Glomerular visceral epithelial cell (primary cell): ENCODE measurements around the gene MZT2A.
"Not testable (repeated sequence)": the region's sequence is repeated elsewhere in the genome, so short reads cannot be mapped to it uniquely, and the experiment has no call there.

ENCODE experiments used
- DNase-seq: peaks from one replicate; pipeline ENCODE4 v3.0.0-alpha.2; 2016; ENCODE audit errors: extremely low spot score

Gene MZT2A

DNA sequence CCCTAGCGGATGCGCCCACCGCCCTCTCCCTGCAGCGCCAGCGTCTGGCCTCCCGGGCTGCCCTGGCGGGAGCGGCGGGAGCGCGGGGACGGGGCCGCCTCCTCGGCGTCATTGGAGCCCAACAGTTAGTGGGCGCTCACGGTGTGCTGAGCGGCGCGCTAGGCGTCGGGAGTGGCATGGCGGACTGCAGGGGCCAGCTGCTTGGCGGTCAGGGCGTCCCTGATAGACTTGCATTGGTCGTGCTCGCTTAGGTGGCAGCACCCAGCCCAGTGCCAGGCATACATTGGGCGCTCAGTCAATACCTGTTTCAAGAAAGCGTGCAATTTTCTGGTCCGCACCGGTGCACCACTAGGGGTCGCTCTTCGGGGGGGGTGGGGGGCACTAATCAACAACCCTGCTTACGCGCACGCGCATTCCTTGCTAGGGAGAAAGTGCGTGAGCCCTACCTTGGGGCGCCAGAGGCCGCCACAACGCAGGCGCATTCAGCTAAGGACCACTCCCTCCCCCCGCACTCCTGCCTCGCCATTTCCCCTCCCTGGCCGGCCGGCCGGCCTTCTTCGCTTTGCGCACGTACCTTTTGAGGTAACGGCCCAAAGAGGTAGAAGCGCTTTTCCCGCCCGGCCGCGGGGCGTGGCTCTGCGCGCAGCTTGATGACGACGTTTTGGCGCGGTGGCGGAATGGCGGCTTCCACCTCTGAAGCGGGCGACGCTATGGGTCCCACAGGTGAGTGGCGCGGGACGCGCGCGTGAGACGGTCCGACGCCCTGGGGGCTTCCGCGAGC is 411 bp upstream of the MZT2A start:
- DNase-seq, result peak; percentile 99

DNA sequence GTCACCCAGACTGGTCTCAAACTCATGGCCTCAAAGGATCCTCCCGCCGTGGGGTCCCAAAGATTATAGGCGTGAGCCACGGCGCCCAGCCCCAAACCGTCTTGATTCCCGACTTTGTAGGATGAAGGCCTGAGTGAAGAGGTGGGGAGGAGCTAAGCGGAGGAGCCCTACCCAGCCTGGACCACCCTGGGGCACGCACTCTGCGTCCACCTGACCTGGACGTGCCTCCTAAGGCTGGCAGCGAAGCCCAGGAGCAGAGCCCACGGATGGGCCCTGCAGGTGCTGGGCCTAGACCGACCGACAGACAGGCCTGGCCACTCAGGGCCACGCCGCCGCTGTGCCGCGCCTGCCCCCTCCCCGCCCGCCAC is 744 bp downstream of the MZT2A start:
- DNase-seq, result peak; percentile 18

DNA sequence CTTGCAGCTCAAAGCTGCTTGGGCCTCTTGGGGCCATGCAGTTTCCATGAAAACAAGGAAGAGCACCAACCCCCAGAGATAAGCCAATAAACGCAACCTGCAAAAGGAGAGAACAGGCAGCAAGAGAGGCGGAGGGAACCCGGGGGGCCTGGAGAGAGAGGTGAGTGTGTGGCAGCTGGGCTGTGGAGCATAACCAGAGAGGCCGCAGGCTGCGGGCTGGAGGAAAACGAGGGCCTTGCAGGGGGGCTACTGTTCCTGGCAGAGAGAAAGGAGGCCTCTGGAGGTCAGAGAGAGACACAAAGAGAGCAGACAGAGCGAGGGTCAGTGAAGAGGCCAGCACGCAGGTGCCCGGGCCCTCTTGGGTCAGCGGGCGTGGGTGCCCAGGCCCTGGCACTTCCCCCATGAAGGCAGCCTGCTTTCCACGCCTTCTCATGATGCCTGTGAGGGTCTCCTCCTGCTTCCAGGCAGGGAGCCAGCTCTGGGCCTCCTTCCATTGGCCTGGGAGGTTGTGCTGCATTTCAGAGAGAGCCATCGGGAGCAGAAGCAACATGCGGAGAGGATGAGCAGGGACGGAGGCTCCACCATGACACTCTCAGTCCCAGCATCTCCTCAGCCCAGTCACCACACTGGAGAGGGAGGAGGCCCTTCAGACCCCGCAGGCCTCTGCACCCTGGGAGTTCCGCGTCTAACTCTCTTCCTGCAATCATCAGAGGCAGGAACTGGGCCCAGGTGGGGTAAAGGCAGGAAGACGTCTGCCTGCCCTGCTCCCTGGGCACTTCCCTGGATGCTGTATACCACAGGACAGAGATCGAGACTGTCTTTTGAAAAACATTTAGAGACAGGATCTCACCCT is 1.4 kb downstream of the MZT2A start:
- peak; percentile 22 for DNase-seq

DNA sequence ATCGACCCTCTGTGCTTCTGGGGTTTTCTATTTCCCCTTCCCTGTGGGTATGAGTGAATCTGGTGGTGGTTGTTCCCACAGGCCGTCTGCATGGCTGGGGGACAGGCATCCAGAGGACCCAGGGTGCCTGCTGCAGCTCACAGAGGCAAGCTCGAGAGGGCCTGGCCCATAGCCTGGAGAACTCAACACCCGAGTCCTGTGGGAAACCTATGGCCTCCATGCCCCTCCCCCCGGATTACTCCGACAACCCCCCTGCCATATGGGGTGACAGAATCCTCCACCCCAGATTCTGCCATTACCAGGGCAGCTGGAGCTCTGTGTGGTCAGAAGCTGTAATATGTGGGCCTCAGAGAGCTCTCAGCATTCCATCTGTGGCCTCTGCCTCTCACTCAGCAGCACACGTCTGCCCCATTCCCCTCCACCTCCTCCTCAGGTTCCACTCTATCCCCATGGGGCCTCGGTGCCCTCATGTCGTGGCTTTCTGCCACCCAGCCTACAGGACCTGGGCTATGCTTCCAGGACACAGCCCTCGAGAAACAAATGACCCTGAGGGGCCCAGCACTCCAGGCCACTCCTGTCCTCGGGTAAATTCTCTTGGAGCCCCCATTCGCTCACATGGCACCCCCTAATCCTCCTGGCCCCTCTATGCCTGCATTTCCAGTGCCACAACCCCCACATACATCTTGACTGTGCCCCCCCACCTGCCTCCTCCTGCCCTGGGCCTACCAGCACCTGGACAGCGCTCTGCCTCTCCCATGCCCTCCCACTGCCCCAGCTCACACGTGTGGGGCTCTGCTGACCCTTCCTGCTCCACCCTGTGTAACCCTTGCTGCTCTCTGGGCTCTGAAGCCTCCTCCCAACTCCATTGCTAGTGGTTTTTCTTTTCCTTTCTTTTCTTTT is 3.6 kb downstream of the MZT2A start:
- DNase-seq, result no peak

DNA sequence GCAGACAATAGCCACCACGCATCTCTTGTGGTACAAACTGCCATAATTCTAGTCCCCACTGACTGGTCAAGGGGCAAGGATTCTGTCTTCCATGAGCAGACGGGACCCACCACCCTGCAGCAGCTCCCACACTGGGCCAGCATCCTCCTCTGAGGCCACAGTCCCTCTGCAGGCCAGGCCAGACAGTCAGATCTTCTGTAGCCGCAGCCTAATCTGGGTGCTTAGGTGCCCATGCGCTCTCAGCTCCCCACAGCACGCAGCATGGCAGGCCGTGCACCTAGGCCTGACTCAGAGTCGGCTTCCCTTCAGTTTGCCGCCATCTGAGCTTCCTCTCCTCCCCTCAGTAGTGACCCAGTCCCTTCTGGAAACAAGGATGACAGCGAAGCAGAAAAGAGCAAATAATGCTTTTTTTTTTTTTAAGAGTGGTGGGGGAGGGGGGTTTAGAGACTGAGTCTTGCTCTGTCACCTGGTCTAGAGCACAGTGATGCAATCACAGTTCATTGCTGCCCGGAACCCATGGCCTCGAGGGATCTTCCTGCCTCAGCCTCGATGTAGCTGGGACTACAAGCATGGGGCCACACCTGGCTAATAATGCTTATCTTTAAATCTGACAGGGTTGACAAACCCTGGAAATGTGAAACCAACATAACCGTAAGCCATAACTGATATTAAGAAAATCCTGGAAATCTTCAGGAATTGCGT is 5.8 kb downstream of the MZT2A start:
- not testable (repeated sequence) for DNase-seq

DNA sequence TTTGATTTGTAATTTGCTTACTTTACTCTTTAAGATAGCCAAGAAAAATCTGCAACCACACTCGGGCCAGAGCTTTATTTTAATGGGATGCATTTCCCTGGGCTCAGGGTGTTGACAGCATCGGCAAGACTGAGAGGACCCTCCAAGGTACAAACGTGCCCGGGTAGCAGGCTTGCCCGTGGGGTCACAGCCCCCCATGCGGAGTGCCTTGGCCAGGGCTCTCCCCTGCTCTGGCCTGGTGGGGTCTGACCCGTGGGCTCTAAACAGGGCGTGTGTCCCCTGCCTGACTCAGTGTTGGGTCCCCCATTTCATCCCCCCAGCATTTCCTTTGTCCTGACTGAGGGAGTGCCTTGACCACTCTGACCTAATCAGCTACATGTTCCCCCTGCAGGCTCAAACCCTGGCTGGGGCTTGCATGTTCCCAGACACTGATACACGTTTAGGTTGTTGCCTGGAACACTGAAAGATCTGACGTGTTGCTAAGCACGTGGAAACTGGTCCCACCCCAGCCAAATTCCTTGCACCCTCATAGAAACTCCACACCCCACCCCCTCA is 7.2 kb downstream of the MZT2A start:
- DNase-seq, result not testable (repeated sequence)

DNA sequence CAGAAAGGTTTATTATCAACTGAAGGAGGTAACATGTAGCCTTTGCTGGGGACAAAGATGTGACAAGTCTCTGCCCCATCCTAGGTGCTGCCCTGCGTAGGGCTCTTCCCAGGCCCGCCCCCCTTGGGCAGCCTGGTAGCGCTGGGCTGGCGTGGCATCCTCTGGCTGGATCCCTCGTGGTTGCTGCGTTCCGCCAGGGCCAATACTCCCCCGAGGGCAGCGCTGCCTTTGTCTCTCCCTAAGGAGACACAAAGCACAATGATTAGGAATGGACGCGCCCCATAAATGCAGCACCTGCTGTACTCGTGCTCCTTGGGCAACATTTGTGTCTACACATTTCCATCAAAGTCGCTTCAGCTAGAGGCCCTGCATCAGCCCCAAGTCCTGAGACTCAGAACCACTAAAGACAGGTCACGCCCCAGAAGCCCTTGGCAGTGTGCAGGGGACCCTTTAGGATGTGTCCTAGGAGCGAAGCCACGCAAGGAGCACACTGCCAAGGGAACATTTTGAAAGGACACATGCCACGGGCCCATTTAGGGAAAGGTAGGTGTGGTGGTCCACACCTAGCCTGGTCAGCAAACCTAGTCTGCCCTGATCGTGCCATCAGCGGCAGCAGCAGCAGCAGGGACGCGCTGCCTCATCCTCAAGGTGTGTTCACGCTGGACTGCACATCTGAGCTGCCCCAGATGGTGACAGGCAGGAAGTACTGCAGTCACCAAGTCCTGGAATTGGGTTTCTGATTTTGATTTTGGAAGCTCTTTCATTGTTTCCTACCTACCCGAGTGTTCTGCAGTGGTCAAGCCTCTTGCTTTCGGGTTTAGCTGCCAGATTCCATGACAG is 8.0 kb downstream of the MZT2A start:
- not testable (repeated sequence) for DNase-seq

DNA sequence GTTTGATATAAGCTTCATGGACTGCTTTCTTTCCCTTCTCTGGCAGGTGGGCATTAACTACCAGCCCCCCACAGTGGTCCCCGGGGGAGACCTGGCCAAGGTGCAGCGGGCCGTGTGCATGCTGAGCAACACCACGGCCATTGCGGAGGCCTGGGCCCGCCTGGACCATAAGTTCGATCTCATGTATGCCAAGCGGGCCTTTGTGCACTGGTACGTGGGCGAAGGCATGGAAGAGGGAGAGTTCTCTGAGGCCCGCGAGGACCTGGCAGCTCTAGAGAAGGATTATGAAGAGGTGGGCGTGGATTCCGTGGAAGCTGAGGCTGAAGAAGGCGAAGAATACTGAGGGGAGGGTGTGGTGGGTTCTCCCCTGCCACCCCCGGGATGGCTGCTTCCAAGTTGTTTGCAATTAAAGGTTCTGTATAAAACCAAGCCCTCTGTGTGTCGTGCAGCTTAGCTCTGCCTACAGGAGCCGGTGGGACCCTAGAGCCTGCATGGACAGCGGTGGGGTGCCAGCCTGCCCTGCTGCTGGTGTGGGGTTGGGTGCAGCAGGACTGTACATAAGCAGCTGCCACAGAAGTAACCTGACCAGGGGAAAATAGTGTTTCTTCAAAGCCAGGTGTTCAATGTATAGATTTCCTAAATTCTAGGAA is 9.6 kb downstream of the MZT2A start:
- DNase-seq, result not testable (repeated sequence)

DNA sequence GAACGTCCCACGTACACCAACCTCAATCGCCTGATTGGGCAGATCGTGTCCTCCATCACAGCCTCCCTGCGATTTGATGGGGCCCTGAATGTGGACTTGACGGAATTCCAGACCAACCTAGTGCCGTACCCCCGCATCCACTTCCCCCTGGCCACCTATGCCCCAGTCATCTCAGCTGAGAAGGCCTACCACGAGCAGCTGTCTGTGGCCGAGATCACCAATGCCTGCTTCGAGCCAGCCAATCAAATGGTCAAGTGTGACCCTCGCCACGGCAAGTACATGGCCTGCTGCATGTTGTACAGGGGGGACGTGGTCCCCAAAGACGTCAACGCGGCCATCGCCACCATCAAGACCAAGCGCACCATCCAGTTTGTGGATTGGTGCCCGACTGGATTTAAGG is 11.8 kb downstream of the MZT2A start:
- not testable (repeated sequence) for DNase-seq

DNA sequence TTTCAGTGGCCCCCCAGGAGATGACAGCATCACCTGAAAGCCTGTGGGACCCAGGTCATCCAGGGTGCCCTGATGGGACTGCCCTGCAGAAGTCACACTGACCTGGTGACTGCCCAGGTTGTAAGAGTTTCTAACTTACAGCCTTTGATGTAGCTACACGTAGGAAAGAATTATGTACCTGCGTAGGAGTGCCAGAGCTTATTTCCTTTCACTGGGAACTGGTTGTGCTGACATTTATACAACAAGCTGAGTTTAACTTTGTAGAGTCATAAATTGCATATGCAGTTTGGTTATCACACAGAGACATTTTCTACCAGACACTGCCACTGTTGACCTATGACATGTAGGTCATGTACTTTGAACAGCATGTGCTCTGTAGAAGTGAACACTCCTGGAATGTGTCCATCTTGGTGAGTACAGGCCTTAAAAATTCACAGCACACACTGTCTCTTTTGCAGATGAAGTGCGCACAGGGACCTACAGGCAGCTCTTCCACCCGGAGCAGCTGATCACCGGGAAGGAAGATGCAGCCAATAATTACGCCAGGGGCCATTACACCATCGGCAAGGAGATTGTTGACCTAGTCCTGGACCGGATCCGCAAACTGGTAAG is 13.2 kb downstream of the MZT2A start:
- not testable (repeated sequence) for DNase-seq

DNA sequence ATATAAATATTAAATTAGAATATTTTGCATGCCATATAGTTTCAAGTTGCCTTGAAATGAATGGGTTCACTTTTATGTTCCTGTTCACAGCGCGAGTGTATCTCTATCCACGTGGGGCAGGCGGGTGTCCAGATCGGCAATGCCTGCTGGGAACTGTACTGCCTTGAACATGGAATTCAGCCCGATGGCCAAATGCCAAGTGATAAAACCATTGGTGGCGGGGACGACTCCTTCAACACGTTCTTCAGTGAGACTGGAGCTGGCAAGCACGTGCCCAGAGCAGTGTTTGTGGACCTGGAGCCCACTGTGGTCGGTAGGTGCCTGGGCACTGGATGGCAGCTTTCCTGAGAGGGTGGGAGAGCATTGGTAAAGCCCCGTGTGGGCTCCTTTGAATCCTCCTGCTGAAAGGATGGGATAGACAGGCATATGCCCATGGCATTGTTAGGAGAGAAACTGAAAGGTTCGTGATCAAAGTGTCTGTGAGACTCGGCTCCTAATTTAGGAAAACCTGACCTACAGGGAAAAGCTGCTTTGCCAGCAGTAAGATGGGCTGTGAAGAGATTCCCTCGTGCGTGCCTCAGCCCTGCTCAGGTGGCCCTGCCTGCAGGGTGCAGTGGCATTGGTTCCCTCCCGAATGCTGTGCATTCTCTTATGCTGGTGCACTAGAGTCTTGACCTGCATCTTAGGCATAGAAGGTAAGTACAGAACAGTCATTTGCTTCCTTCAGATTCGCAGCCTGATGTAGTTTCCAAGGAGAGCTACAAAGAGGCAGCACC is 13.9 kb downstream of the MZT2A start:
- DNase-seq, result not testable (repeated sequence)

DNA sequence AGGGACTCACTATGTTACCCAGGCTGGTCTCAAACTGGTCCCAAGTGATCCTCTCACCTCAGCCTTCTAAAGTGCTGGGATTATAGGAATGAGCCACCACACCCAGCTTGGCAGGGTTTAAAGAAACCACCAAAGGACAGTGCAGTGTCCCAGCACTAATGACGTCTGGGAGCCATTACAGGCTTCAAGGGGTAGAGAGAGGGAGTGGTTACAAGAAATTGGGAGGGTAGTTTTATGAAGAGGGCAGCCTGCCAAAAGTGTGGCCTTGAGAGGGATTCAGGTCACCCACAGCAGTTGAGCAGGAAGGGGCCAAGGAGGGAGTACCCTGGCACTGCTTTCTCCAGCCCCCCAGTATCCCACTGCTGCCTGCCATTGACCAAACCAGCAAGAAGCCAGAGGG is 15.0 kb downstream of the MZT2A start:
- DNase-seq, result not testable (repeated sequence)

DNA sequence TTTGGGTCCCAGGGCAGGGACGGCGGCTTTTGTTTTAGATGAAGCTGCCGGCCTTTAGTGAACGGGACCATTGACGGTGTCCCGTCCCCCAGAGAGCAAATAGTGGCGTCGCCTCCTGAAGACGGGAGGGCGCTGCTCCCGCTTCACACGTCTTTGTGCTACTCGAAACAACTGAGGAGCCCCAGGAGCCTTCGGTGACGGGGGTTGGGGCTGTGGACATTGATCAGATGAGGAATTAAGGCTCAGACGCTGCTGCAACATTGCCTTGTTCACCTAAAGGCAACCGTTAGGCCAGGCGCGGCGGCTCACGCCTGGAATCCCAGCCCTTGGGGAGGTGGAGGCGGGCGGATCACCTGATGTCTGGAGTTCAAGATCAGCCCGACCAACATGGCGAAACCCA is 15.8 kb downstream of the MZT2A start:
- DNase-seq, result not testable (repeated sequence)

DNA sequence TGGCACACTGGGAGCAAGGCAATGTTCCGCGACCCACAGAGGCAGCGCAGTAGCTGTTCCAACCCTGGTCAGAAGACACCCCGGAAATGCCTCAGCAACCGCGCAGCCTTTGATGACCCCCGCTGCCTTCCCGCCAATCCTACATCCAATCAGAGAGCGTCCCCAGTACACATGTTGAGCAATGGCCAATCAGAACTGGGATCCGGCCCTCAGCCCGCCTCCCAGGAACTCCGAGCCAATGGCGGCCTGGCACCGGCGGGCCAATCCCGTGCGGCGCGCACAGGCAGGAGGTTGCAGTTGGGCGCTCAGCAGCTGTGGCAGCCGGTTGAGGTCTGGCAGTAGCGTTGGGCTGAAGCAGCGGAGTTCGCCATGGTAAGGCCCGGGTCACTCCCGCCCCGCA is 16.4 kb downstream of the MZT2A start, which contains the start of gene TUBA3D:
TUBA3D (plus strand) TSS at position 289 of the 400 bp plus-strand sequence; CDS start at position 370, 81 bp downstream.
- no peak for DNase-seq

DNA sequence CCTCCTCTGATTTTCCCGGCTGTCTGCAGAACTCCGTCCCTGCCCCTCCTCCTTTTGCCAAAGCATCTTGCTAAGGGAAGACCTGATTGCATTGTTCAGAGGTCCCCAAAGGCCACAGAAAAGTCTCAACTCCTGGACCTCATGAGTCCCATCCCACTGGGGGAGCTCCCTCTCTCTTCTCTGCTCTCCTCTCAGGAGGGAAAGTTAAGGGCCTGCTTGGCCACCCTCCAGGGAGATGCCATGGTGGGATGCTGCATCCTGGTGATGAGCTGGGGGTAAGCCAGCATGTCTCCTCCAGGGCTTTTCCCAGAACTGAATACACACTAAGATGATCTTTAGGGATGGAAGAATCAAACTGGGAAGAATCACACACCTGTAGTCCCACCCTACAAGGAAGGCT is 18.9 kb downstream of the MZT2A start:
- DNase-seq, result not testable (repeated sequence)

DNA sequence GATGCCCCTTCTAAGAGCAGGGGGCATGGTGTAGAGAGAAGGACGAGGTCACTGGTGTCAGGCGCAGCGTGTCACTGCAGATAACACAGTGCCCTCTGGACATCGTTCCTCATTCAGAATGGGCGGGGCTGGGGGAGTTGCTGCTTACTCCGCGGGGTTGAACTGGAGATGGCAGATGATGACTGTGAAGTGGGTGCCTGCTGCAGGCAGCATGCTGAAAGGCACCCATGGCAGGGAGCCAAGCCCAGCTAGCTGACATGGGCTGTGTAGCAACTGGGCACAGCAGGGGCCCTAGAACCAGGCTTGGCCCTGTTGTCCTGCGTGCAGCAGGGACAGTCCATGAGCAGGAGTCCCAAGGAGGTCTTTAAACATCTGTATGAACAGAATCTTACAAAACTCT is 20.6 kb downstream of the MZT2A start:
- not testable (repeated sequence) for DNase-seq

DNA sequence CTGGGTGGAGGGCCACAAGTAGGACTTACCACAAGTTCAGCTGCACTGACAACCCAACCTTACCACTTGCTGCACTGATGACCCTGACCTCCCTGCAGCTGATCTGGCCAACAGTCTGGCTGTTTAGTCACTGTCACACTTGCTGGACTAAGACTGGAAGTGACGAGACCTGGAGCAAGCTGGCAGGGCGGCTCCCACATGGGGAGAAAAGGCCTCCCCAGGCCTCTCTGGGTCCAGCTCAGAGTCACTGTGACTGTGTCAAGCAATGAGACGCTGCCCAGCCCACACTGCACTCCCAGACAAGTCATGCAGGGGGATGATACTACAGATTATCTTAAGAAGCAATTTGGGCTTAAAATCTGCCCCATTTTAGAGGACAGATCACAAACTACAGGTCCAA is 21.3 kb downstream of the MZT2A start:
- DNase-seq, result not testable (repeated sequence)

DNA sequence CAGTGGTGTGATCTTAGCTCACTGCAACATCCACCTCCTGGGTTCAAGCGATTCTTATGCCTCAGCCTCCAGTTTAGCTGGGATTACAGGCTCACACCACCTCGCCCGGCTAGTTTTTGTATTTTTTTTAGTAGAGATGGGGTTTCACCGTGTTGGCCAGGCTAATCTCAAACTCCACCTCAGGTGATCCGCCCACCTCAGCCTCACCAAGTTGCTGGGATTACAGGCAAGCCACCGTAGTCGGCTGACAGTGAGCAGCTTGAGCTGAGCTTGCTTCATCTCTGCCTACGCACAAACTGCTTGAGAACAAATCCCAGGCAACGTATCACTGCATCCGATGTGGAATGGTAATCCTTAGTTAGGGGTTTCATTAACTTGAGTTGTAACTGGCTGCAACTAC is 24.5 kb downstream of the MZT2A start:
- not testable (repeated sequence) for DNase-seq
